Vagina (tissue), 2 donors: ENCODE data around the gene ZBTB45.

Experiments used
- CTCF ChIP-seq, 3 experiments: fragments of 450-650 bp in 2 of 3; fragments of 200-600 bp in 1 of 3; sonication (generic) in 1 of 3; IDR thresholded peaks; one replicate each; pipeline ENCODE4 v1.5.1; 2017 to 2019; ENCODE audit warnings: antibody characterized with exemption in 3 of 3, mild to moderate bottlenecking in 2 of 3, moderate library complexity in 2 of 3
- POLR2A ChIP-seq, 2 donors: fragments of 450-650 bp; IDR thresholded peaks; one replicate each; pipeline ENCODE4 v1.6.1; 2017; ENCODE audit warnings: antibody characterized with exemption in 2 of 2, mild to moderate bottlenecking in 2 of 2, moderate library complexity in 2 of 2
- POLR2AphosphoS5 ChIP-seq, 2 donors: sonication (generic); formaldehyde crosslinking; IDR thresholded peaks; one replicate each; pipeline ENCODE4 v1.9.0; 2017; ENCODE audit warnings: antibody characterized with exemption in 2 of 2, mild to moderate bottlenecking in 2 of 2, low read depth in 1 of 2; ENCODE audit not compliant: insufficient read depth in 1 of 2

- TF ChIP-seq CTCF (IDR thresholded peaks at IDR 0.05) = no peak
- no peak for TF ChIP-seq POLR2A (IDR thresholded peaks at IDR 0.05)
- no peak for TF ChIP-seq POLR2AphosphoS5 (IDR thresholded peaks at IDR 0.05; ENCODE audit: insufficient read depth in 1 of 2, low read depth in 1 of 2)
Measured at GRCh38 chr19:58551577-58552471, 32.2 kb upstream of the ZBTB45 start.
